Pancreas (tissue), 10 donors: Measurements from ENCODE around the gene BMX. TPM values are rescaled to one million over a fixed set of nuclear protein-coding genes. Genes with fewer than 3 reads are reported as not detected.

ENCODE experiments used
- ATAC-seq, 4 donors: fragments of 200-7000 bp; cut with Tn5 transposase; one replicate each; pipeline versions ENCODE4 v1.8.0 to v1.9.1; 2020; ENCODE audit warnings: mild to moderate bottlenecking in 4 of 4, moderate library complexity in 4 of 4
- DNase-seq, 6 donors: peaks; one replicate each; pipeline ENCODE4 v3.0.0-alpha.2; 2020
- FAIRE-seq: peaks from 2 replicates; lab custom pipeline; 2012; peaks lifted over from hg19 to GRCh38; lab: Jason Lieb, UNC
- H3K27ac ChIP-seq, 4 donors: fragments of 200-600 bp; sonication (generic); 1 replicate in 3 of 4; 2 replicates in 1 of 4; pipeline versions ENCODE4 v1.5.0 to v1.8.0; 2020
- H3K27me3 ChIP-seq, 4 donors: fragments of 200-600 bp; one replicate each; pipeline ENCODE4 v1.8.0; 2021
- H3K36me3 ChIP-seq, 3 donors: fragments of 200-600 bp; sonication (generic) in 1 of 3; one replicate each; pipeline versions ENCODE4 v1.5.0 to v1.8.0; 2020 to 2021
- H3K4me1 ChIP-seq, 3 donors: fragments of 200-600 bp; one replicate each; pipeline ENCODE4 v1.8.0; 2021
- H3K4me3 ChIP-seq, 4 donors: fragments of 200-600 bp; sonication (generic) in 2 of 4; one replicate each; pipeline versions ENCODE4 v1.5.0 to v1.8.0; 2020 to 2021
- H3K9me3 ChIP-seq, 4 donors: fragments of 200-600 bp; one replicate each; pipeline ENCODE4 v1.8.0; 2021
- CTCF ChIP-seq, 4 donors: fragments of 200-600 bp; sonication (generic) in 3 of 4; IDR thresholded peaks; one replicate each; pipeline versions ENCODE4 v1.5.0 to v1.8.0; 2021; ENCODE audit warnings: antibody characterized with exemption in 4 of 4
- WGBS, 2 donors: extraction: QIAGEN DNeasy Blood & Tissue Kit; methylation state at CpG; one replicate each; pipeline ENCODE4 v1.1.7; 2013; 5-methylcytosine and 5-hydroxymethylcytosine counted together
- intact Hi-C, 3 donors: fragments of 100-400 bp; cut with DNase I; formaldehyde crosslinking; loops; one replicate each; pipeline versions ENCODE4 v1.11.1 to v1.14.2; 2022
- polyA plus RNA-seq, 2 donors: library from polyadenylated mRNA; stranded (reverse); fragments of 200-250 nt; gene quantifications; one replicate each; pipeline ENCODE4 v1.2.3, GENCODE V29; 2013
- total RNA-seq, 6 donors: library from RNA; stranded (reverse); fragmentation: NEBNext Ultra II Directional in 4 of 6; extraction: Animal tissue kit (Norgen Biotek cat#: 25700) in 4 of 6; gene quantifications; one replicate each; pipeline versions ENCODE4 v1.2.1 to v1.2.4, GENCODE V29; 2021 to 2023
- donor health status: healthy with polysubstance abuse.
- donor health status: DM: no; HTN: no; CAD: no; lungs with moderate emphysema.
- donor health status: DM: no; HTN: no; CAD: no.
- donor health status: control.
- donor health status: control.
- donor health status: Bipolar disorder and iron deficiency.
- donor health status: DM: yes; HTN: yes; CAD: no.
- donor health status: DM: no; HTN: no; CAD: no.
- donor health status: DM: no; HTN: no; CAD: no.
- donor health status: DM: yes; HTN: yes; CAD: no.

BMX gene
- total and polyA plus RNA-seq, 8 donors: 0.27 to 3.2 (median 0.48) TPM

- H3K27me3 ChIP-seq: peaks cover 0 to 12% (median 2%) of the 10 kb centered on the region in 4 donors
- 56 to 58% methylated on average over 5 of the region's 5 CpGs for WGBS, 2 donors
- peak in 5 of 6 donors; percentile 5 to 53 (median 18) for DNase-seq
- TF ChIP-seq CTCF (IDR thresholded peaks at IDR 0.05): no peak
- no peaks in the 10 kb centered on the region for H3K9me3 ChIP-seq
- H3K36me3 ChIP-seq: no peaks in the 10 kb centered on the region
- peaks cover 0 to 8% (median 0%) of the 10 kb centered on the region in 3 donors for H3K4me1 ChIP-seq
- intact Hi-C loops: loop anchor here in 1 of 3 donors (10.0 kb wide), 1 partner anchor 65 kb away; no protein-coding TSS in a partner anchor
- ATAC-seq: peak; percentile 85 to 92 (median 90)
- H3K27ac ChIP-seq: no peak overlapping the region
- FAIRE-seq: no peak
- no peak overlapping the region for H3K4me3 ChIP-seq
Observed at GRCh38 chrX:15579778-15580747, 79.5 kb downstream of the BMX start.

GRCh38 chrX:15594371-15594770 lies 93.8 kb downstream of the BMX start:
- no peak for TF ChIP-seq CTCF (IDR thresholded peaks at IDR 0.05)
- ATAC-seq: no peak
- no peaks in the 10 kb centered on the region for H3K4me1 ChIP-seq
- peaks cover 0 to 26% (median 3%) of the 10 kb centered on the region in 4 donors for H3K27me3 ChIP-seq
- WGBS, 2 donors: 27 to 40% methylated on average over 2 of the region's 2 CpGs
- no peak overlapping the region for H3K4me3 ChIP-seq
- no peak for FAIRE-seq
- no peak overlapping the region for H3K27ac ChIP-seq
- no peaks in the 10 kb centered on the region for H3K36me3 ChIP-seq
- intact Hi-C loops: no loop called here
- DNase-seq: no peak
- no peaks in the 10 kb centered on the region for H3K9me3 ChIP-seq

- no peaks in the 10 kb centered on the region for H3K36me3 ChIP-seq
- DNase-seq: no peak
- no peak overlapping the region for H3K27ac ChIP-seq
- no peak for TF ChIP-seq CTCF (IDR thresholded peaks at IDR 0.05)
- no peak for FAIRE-seq
- no peaks in the 10 kb centered on the region for H3K4me1 ChIP-seq
- 78 to 79% methylated on average over 3 of the region's 3 CpGs for WGBS, 2 donors
- no peak overlapping the region for H3K4me3 ChIP-seq
- no peak for ATAC-seq
- H3K9me3 ChIP-seq: no peaks in the 10 kb centered on the region
- peaks cover 0 to 26% (median 3%) of the 10 kb centered on the region in 4 donors for H3K27me3 ChIP-seq
- intact Hi-C loops: no loop called here
Observed at GRCh38 chrX:15598026-15598425, 97.4 kb downstream of the BMX start.

DNA sequence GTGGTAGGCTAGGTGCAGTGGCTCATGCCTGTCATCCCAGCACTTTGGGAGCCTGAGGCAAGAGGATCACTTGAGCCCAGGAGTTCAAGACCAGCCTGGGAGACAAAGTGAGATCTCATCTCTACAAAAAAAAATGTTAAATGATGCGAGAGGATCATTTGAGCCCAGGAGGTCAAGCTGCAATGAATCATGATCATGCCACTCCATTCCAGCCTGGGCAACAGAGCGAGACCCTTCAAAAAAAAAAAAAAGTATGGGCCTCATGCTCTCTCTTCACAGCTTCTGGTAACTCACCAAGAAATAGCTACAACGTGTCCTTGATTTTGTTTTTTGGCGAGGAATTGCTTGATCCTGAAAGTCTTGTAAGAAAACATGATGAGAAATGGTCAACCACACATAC lies 98.9 kb downstream of the BMX start:
- FAIRE-seq (no peak), DNase-seq (no peak)
- 55 to 77% methylated on average over 4 of the region's 4 CpGs for WGBS, 2 donors

More for the DNA sequence above, 98.9 kb downstream of the BMX start:
- TF ChIP-seq CTCF (IDR thresholded peaks at IDR 0.05): no peak
- no peak for ATAC-seq
- Histone ChIP-seq H3K27ac (no peak overlapping the region), H3K9me3 (no peaks in the 10 kb centered on the region), H3K36me3 (no peaks in the 10 kb centered on the region), H3K27me3 (peaks cover 0 to 26% (median 0%) of the 10 kb centered on the region in 4 donors), H3K4me3 (no peak overlapping the region), H3K4me1 (no peaks in the 10 kb centered on the region)
- intact Hi-C loops: no loop called here
